ENCODE measurements around the gene CASP8AP2.

GRCh38 chr6:89840538-89840937, 10.9 kb downstream of the CASP8AP2 start:
- TF ChIP-seq POLR2A (IDR thresholded peaks at IDR 0.05) = no peak
- TF ChIP-seq CTCF (IDR thresholded peaks at IDR 0.05 in 4 of 5, conservative IDR thresholded peaks at IDR 0.05 in 1 of 5) = no peak
